ENCODE measurements around the gene GREM2. TPM values are rescaled to one million over a fixed set of nuclear protein-coding genes. Genes with fewer than 3 reads are reported as not detected.

The GREM2 gene
- total and polyA plus RNA-seq, 2 donors (not counting 3 experiments of a cell fraction or from before 2014, with no cell fraction given) = not detected

DNA sequence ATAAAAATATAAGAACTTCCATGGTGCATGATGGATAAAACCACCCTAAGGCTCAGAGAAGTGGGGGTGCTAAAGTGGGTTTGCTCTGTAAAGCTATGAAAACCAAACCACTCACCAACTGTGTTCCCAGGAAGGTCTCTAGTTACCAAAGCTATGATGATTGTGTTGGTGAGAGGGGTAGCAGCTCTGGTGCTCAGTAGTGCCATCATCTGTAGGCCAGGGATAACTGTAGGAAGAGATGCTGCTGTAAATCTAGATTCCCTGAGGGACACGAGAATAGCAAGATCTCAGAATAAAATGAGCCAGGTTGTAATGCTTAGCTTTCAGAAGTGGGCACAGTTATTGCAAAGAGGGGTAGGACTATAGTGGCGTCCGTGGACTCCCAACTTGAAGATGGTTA, 124.5 kb downstream of the GREM2 start:
- no peak overlapping the region for H3K4me3 ChIP-seq (replicated peaks in 1 of 3; ENCODE audit: insufficient read depth in 1 of 3, low read depth in 1 of 3, low read length in 3 of 3)
- FAIRE-seq (no peak), DNase-seq (ENCODE audit: low read depth, low spot score) (no peak)
- no peaks in the 10 kb centered on the region for H3K27me3 ChIP-seq (ENCODE audit: control insufficient read depth in 2 of 2, insufficient read depth in 2 of 2, low read length in 2 of 2)
- H3K9ac ChIP-seq (replicated peaks; ENCODE audit: extremely low read depth, insufficient read depth, low read length) = no peak overlapping the region
- intact Hi-C loops (cut with micrococcal nuclease) = no loop called here
- dilution Hi-C loops (cut with MboI; ENCODE audit: extremely low pct_ligation_motif_present, low sequenced_read_pairs) = no loop called here
- no peak for TF ChIP-seq MYC (IDR thresholded peaks at IDR 0.05; ENCODE audit: low read depth, low read length)
- no peak for TF ChIP-seq GATA2 (IDR thresholded peaks at IDR 0.05; ENCODE audit: insufficient read depth, insufficient read length, low read depth, low read length)
- TF ChIP-seq POLR2A (IDR thresholded peaks at IDR 0.05; ENCODE audit: low read depth, low read length) = no peak
- no peak for TF ChIP-seq FOS (IDR thresholded peaks at IDR 0.05; ENCODE audit: borderline replicate concordance, insufficient read depth, low read length)
- no peaks in the 10 kb centered on the region for H3K36me3 ChIP-seq (ENCODE audit: control insufficient read depth in 2 of 2, extremely low read depth in 1 of 2, insufficient read depth in 2 of 2, low read length in 2 of 2)
- ChIA-PET POLR2A (no interaction called here), CTCF (no interaction called here)
- no peak overlapping the region for H3K27ac ChIP-seq (ENCODE audit: insufficient read depth, low read depth, low read length)
- no peaks in the 10 kb centered on the region for H3K9me1 ChIP-seq (replicated peaks; ENCODE audit: control insufficient read depth, extremely low read depth, insufficient read depth, low read length)
- BruUV-seq (replicated peaks) = no TSS peak
- no peaks in the 10 kb centered on the region for H3K4me1 ChIP-seq (ENCODE audit: control insufficient read depth, extremely low read depth, insufficient read depth, low read length)
- H4K20me1 ChIP-seq (replicated peaks; ENCODE audit: control insufficient read depth, extremely low read depth, insufficient read depth, low read length) = no peaks in the 10 kb centered on the region
- no peak overlapping the region for H2AFZ ChIP-seq (ENCODE audit: low read depth, low read length)
- peaks cover 6% of the 10 kb centered on the region for H3K9me3 ChIP-seq (replicated peaks; ENCODE audit: control insufficient read depth, insufficient read depth, low read length)
- H3K4me2 ChIP-seq (ENCODE audit: insufficient read depth, low read length) = no peak overlapping the region
- H3K79me2 ChIP-seq (ENCODE audit: control insufficient read depth, insufficient read depth, low read length) = no peaks in the 10 kb centered on the region

DNA sequence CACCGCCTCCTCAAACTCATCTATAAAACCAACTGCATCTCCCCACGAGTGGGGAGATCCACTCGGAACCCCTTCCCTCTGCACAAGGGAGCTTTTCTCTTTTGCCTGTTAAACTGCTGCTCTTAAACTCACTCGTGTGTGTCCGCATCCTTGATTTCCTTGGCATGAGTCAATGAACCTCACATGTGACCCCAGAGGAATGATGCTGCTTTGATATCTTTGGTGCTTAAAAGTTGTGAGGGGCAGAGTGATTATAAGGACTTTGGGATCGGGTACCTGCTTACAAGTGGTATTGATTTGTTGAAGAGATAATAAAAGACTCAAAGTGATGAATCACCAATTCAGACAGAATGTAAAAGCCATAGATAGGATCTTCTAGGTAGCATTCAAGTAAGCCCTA, 125.3 kb downstream of the GREM2 start:
- Histone ChIP-seq H3K36me3 (ENCODE audit: control insufficient read depth in 2 of 2, extremely low read depth in 1 of 2, insufficient read depth in 2 of 2, low read length in 2 of 2) (no peaks in the 10 kb centered on the region), H3K9ac (replicated peaks; ENCODE audit: extremely low read depth, insufficient read depth, low read length) (no peak overlapping the region), H3K4me3 (replicated peaks in 1 of 3; ENCODE audit: insufficient read depth in 1 of 3, low read depth in 1 of 3, low read length in 3 of 3) (no peak overlapping the region), H4K20me1 (replicated peaks; ENCODE audit: control insufficient read depth, extremely low read depth, insufficient read depth, low read length) (no peaks in the 10 kb centered on the region), H2AFZ (ENCODE audit: low read depth, low read length) (no peak overlapping the region), H3K9me3 (replicated peaks; ENCODE audit: control insufficient read depth, insufficient read depth, low read length) (peaks cover 6% of the 10 kb centered on the region), H3K4me2 (ENCODE audit: insufficient read depth, low read length) (no peak overlapping the region), H3K27me3 (ENCODE audit: control insufficient read depth in 2 of 2, insufficient read depth in 2 of 2, low read length in 2 of 2) (no peaks in the 10 kb centered on the region), H3K79me2 (ENCODE audit: control insufficient read depth, insufficient read depth, low read length) (no peaks in the 10 kb centered on the region), H3K4me1 (ENCODE audit: control insufficient read depth, extremely low read depth, insufficient read depth, low read length) (no peaks in the 10 kb centered on the region), H3K9me1 (replicated peaks; ENCODE audit: control insufficient read depth, extremely low read depth, insufficient read depth, low read length) (no peaks in the 10 kb centered on the region), H3K27ac (ENCODE audit: insufficient read depth, low read depth, low read length) (no peak overlapping the region)
- POLR2A ChIA-PET = no interaction called here
- FAIRE-seq = no peak
- DNase-seq (ENCODE audit: low read depth, low spot score) = no peak
- dilution Hi-C loops (cut with MboI; ENCODE audit: extremely low pct_ligation_motif_present, low sequenced_read_pairs) = no loop called here
- no TSS peak for BruUV-seq (replicated peaks)
- intact Hi-C loops (cut with micrococcal nuclease) = no loop called here
- CTCF ChIA-PET = no interaction called here
- TF ChIP-seq FOS (IDR thresholded peaks at IDR 0.05; ENCODE audit: borderline replicate concordance, insufficient read depth, low read length) = no peak
- TF ChIP-seq, protein P1, sequence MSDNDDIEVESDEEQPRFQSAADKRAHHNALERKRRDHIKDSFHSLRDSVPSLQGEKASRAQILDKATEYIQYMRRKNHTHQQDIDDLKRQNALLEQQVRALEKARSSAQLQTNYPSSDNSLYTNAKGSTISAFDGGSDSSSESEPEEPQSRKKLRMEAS (IDR thresholded peaks at IDR 0.05; ENCODE audit: insufficient read depth, insufficient read length) = no peak
- no peak for TF ChIP-seq GATA2 (IDR thresholded peaks at IDR 0.05; ENCODE audit: insufficient read depth, insufficient read length, low read depth, low read length)
- no peak for TF ChIP-seq EZH2 (IDR thresholded peaks at IDR 0.05; ENCODE audit: borderline replicate concordance, low read depth, low read length, severe bottlenecking)
- TF ChIP-seq, protein P2, sequence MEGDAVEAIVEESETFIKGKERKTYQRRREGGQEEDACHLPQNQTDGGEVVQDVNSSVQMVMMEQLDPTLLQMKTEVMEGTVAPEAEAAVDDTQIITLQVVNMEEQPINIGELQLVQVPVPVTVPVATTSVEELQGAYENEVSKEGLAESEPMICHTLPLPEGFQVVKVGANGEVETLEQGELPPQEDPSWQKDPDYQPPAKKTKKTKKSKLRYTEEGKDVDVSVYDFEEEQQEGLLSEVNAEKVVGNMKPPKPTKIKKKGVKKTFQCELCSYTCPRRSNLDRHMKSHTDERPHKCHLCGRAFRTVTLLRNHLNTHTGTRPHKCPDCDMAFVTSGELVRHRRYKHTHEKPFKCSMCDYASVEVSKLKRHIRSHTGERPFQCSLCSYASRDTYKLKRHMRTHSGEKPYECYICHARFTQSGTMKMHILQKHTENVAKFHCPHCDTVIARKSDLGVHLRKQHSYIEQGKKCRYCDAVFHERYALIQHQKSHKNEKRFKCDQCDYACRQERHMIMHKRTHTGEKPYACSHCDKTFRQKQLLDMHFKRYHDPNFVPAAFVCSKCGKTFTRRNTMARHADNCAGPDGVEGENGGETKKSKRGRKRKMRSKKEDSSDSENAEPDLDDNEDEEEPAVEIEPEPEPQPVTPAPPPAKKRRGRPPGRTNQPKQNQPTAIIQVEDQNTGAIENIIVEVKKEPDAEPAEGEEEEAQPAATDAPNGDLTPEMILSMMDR (IDR thresholded peaks at IDR 0.05; ENCODE audit: extremely low read depth in 1 of 2, insufficient read depth in 1 of 2, low read depth in 1 of 2, low read length in 2 of 2) = no peak
- no peak for TF ChIP-seq POLR2AphosphoS5 (IDR thresholded peaks at IDR 0.05; ENCODE audit: insufficient read depth, low read depth, low read length)
- TF ChIP-seq JUN (IDR thresholded peaks at IDR 0.05; ENCODE audit: borderline replicate concordance, insufficient read depth, insufficient read length, low read depth) = no peak
- TF ChIP-seq POLR2A (IDR thresholded peaks at IDR 0.05; ENCODE audit: low read depth, low read length) = no peak
- no peak for TF ChIP-seq MYC (IDR thresholded peaks at IDR 0.05; ENCODE audit: low read depth, low read length)
